K562 treated with DMSO at 1 percent for 24 hours (cell line): Measurements from ENCODE around the gene SNAP47. TPM values are rescaled to one million over a fixed set of nuclear protein-coding genes. Genes with fewer than 3 reads are reported as not detected.

Source experiments
- total RNA-seq: library from RNA; unstranded; fragments of 300-600 nt; gene quantifications from 2 replicates; pipeline ENCODE4 v1.2.3, GENCODE V29; 2022; ENCODE audit warnings: low read depth; ENCODE audit not compliant: insufficient read depth

SNAP47 gene, protein sequence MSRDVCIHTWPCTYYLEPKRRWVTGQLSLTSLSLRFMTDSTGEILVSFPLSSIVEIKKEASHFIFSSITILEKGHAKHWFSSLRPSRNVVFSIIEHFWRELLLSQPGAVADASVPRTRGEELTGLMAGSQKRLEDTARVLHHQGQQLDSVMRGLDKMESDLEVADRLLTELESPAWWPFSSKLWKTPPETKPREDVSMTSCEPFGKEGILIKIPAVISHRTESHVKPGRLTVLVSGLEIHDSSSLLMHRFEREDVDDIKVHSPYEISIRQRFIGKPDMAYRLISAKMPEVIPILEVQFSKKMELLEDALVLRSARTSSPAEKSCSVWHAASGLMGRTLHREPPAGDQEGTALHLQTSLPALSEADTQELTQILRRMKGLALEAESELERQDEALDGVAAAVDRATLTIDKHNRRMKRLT
- 60.8 and 64.3 TPM in 2 replicates for total RNA-seq

DNA sequence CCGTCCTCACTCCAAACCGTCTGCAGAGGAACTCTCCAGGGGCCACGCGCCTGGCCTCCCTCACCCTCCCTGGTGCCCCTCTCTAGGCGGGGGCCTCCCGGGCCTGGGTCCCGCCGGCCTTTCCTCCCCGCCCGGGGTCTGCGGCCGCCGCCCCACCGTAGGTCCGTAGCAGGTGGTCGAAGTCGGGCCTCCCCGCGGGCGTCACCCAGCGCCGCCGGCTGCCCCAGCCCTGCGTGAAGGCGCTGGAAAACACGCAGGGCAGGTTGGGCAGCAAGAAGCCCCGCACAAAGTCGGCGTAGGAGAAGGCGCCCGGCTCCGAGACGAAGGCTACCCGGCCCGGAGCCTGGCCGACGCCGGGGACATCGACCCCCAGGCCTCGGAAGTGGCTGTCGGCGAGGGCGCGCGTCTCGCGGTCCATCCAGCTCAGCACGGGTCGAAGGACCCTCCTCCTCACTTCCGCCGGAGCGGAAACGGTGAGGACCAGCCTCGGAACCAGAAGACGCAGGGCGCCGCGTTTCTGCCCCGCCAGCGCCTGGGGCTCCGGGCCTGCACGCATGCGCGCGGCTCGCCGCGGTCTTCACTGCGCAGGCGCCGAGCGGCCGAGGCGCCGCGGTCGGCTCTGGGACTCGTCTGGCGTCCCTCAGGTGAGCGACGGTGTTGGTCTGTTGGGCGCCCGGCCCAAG is at the start of gene SNAP47, which contains the start of gene JMJD4:
Gene SNAP47 (plus strand): TSS at position 580 of the 683 bp plus-strand sequence. CDS start 12,302 bp downstream, outside the sequence.
Gene JMJD4 (minus strand): TSS at position 447 of the 683 bp plus-strand sequence. CDS start 29 bp downstream, at position 418.

DNA sequence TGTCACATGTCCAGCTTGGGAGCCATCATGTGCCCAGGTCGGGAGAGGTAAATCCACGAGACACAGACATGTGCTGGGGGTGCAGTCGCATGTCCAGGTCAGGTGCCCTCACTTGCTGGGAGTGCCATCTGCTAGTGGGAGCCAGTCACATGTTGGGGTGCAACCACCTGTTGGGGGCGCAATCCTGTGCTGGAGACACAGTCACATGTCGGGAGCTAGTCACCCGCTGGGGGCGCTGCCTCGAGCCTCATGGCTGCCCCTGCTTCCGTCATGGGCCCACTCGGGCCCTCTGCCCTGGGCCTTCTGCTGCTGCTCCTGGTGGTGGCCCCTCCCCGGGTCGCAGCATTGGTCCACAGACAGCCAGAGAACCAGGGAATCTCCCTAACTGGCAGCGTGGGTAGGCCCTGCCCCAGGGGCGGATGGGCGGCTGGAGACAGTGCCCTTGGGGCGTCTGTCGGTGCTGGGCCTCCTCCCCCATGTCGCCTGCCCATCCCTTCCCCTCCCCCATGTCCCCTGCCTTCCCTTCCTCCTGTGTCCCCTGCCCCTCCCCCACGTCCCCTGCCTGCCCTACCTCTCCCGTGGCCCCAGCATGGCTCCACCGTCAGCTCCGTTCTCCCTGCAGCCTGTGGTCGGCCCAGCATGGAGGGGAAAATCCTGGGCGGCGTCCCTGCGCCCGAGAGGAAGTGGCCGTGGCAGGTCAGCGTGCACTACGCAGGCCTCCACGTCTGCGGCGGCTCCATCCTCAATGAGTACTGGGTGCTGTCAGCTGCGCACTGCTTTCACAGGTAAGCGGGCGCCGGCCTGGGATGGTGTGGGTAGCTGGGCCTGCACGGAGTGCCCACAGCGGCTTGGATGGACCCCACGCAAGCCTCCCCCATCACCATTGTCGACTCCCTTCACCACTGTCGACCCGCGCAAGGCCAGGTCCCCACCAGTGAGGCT is 80.5 kb downstream of the SNAP47 start, which contains the start of gene PRSS38:
Gene PRSS38 (plus strand): TSS at position 208 of the 942 bp plus-strand sequence. CDS start 42 bp downstream, at position 250.

Other genes starting within 250 kb of the SNAP47 start
- gene ZNF678, start 171.9 kb upstream of the SNAP47 start, total RNA-seq: 1.7 and 2.2 TPM in 2 replicates
- gene JMJD4, start 133 bp upstream of the SNAP47 start, total RNA-seq: 17.7 and 18.8 TPM in 2 replicates
- 1.2 and 2.9 TPM in 2 replicates for gene PRSS38, start 80.2 kb downstream of the SNAP47 start, total RNA-seq
- gene WNT9A, start 212.5 kb downstream of the SNAP47 start, total RNA-seq: 0.49 and 0.68 TPM in 2 replicates